Ishikawa (cell line): ENCODE results near the gene TXLNG.

Experiments used
- CEBPB ChIP-seq: IDR thresholded peaks from 2 replicates; pipeline ENCODE4 v1.6.1; 2012
- CREB1 ChIP-seq: IDR thresholded peaks from 2 replicates; pipeline ENCODE4 v1.6.1; 2012; ENCODE audit warnings: low read depth
- REST ChIP-seq: IDR thresholded peaks from 2 replicates; pipeline ENCODE4 v1.6.1; 2012; ENCODE audit warnings: low read depth, mild to moderate bottlenecking
- TAF1 ChIP-seq: IDR thresholded peaks from 2 replicates; pipeline ENCODE4 v1.6.1; 2012; ENCODE audit warnings: low read depth, mild to moderate bottlenecking
- USF1 ChIP-seq: IDR thresholded peaks from 2 replicates; pipeline ENCODE4 v1.6.1; 2012

GRCh38 chrX:16788477-16788876 is 2.2 kb downstream of the TXLNG start:
- no peak for TF ChIP-seq CREB1
- no peak for TF ChIP-seq REST
- TF ChIP-seq TAF1: no peak
- no peak for TF ChIP-seq USF1
- no peak for TF ChIP-seq CEBPB
